ENCODE results near the gene LMO2.

- no peak for TF ChIP-seq CTCF (IDR thresholded peaks at IDR 0.05; ENCODE audit: extremely low read depth in 1 of 2, insufficient read depth in 1 of 2, low read depth in 1 of 2, low read length in 2 of 2)
- TF ChIP-seq MAX (IDR thresholded peaks at IDR 0.05; ENCODE audit: insufficient read depth, insufficient read length), result no peak
- no peak for TF ChIP-seq POLR2AphosphoS5 (IDR thresholded peaks at IDR 0.05; ENCODE audit: insufficient read depth, low read depth, low read length)
- TF ChIP-seq EZH2 (IDR thresholded peaks at IDR 0.05; ENCODE audit: borderline replicate concordance, low read depth, low read length, severe bottlenecking), result no peak
- TF ChIP-seq POLR2A (IDR thresholded peaks at IDR 0.05; ENCODE audit: low read depth, low read length), result no peak
- TF ChIP-seq MYC (IDR thresholded peaks at IDR 0.05; ENCODE audit: low read depth, low read length), result no peak
- TF ChIP-seq FOS (IDR thresholded peaks at IDR 0.05; ENCODE audit: borderline replicate concordance, insufficient read depth, low read length), result no peak
Observed at GRCh38 chr11:33909150-33909549, 17.3 kb upstream of the LMO2 start.

All from endothelial cell of umbilical vein (primary cell).